Measurements from ENCODE around the gene SESTD1. TPM values are rescaled to one million over a fixed set of nuclear protein-coding genes. Genes with fewer than 3 reads are reported as not detected.

Gene SESTD1
- total RNA-seq, 1 donor from 2014 or later, result 15.3 TPM

DNA sequence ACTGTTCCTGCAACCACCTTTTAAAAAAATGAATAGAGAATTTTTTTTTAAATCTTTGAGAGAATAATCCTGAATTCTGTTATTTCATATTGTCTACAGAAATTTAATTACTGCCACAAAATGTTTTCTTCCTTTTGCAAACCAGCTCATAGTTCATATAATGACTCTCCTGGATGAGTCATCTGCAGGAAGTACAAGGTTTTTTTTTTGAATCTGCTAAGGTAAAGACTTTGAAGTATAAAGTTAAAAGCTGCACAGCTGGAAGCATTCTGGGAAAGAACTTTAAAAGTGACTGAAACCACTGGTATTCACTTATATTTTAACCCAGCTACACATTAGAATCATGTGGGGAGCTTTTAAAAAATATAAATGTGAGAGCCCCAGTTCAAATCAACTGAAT, 25.4 kb downstream of the SESTD1 start:
- no peaks in the 10 kb centered on the region for H3K36me3 ChIP-seq (ENCODE audit: control insufficient read depth, insufficient read depth, low read length)
- no peak for TF ChIP-seq CTCF (IDR thresholded peaks at IDR 0.05; ENCODE audit: insufficient read depth, low read length, severe bottlenecking)
- H3K4me3 ChIP-seq (ENCODE audit: low read depth, low read length), result no peak overlapping the region
- no peaks in the 10 kb centered on the region for H3K27me3 ChIP-seq (ENCODE audit: control insufficient read depth, insufficient read depth, low read length)
- FAIRE-seq (no peak), DNase-seq (ENCODE audit: low read depth) (peak; percentile 77)

DNA sequence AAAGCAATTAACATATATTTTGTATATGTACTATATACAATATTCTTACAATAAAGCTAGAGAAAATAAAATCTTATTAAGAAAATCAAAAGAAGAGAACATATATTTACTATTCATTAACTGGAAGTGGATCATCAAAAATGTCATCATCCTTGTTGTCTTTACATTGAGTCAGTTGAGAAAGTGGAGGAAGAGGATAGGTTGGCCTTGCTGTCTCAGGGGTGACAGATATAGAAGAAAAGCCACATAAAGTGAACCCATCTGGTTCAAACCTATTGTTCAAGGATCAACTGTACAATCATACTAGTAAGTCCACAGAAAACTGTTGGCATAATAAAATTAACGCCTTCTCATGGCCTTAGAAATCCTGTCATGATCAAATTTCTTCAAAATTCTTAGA, 26.6 kb downstream of the SESTD1 start:
- FAIRE-seq (no peak), DNase-seq (ENCODE audit: low read depth) (peak; percentile 25)
- Histone ChIP-seq H3K4me3 (ENCODE audit: low read depth, low read length) (no peak overlapping the region), H3K36me3 (ENCODE audit: control insufficient read depth, insufficient read depth, low read length) (no peaks in the 10 kb centered on the region), H3K27me3 (ENCODE audit: control insufficient read depth, insufficient read depth, low read length) (no peaks in the 10 kb centered on the region)
- no peak for TF ChIP-seq CTCF (IDR thresholded peaks at IDR 0.05; ENCODE audit: insufficient read depth, low read length, severe bottlenecking)

DNA sequence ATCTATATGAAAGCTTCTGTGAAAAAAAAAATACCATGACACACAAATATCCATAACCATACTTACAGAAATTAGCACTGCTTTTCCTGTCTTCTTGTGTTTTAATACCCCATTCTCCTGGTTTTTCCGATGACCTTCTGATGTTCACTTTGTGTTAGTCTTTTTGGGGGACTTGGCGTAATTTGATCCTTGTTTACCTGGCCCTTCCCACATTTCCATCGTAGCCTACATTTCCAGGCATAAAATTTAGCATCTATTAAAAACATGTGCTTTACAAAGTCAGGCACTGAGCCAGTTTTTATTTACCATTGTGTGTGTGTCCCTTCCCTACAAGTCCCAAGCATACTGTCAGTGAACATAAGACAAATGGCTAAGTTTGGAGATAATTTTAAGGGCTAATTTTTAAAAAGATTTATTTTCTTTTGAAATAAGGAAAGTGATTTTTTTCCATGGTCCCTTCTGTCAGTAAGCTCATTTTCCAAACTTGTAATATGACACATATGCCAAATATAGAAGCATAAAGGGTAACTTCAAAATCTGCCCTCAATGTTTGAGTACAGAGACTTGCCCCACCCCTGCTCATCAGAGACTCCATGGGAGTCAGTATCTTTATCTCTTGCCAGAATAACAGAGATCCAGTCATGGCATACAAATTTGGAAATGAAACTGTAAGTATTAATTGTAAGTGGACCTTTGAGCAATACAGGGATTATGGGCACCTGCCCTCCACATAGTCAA, 27.3 kb downstream of the SESTD1 start:
- FAIRE-seq (no peak), DNase-seq (ENCODE audit: low read depth) (no peak)
- no peak for TF ChIP-seq CTCF (IDR thresholded peaks at IDR 0.05; ENCODE audit: insufficient read depth, low read length, severe bottlenecking)
- Histone ChIP-seq H3K27me3 (ENCODE audit: control insufficient read depth, insufficient read depth, low read length) (no peaks in the 10 kb centered on the region), H3K4me3 (ENCODE audit: low read depth, low read length) (no peak overlapping the region), H3K36me3 (ENCODE audit: control insufficient read depth, insufficient read depth, low read length) (no peaks in the 10 kb centered on the region)

DNA sequence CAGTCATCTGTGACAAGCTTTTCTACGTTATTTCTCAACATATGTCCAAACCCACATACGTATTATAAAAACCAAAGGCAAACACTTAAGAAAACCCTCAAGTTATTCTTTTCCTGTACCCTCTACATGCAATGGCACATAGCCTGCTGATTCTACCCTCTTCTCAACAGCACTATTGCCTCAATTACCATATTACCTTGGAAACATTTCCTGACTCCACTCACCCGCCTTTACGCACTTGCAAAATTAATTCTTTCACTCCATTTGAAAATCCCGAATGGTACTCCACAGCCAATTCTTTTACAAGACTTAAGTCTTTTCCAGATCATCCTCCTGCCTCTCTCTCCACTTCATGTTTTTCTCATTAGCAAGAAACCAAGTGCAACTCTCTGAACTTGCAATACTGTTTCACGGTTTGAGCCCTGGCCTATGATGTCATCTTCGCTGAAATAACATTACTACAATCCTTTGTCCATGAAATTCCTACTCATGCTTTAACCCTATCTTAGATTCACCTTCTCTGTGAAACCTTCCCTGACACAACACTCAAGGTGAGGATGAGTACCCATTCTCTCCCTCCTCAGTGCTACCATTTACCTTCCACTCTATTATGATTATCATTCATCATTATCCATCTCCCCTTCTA, 29.0 kb downstream of the SESTD1 start:
- Histone ChIP-seq H3K4me3 (ENCODE audit: low read depth, low read length) (no peak overlapping the region), H3K36me3 (ENCODE audit: control insufficient read depth, insufficient read depth, low read length) (no peaks in the 10 kb centered on the region), H3K27me3 (ENCODE audit: control insufficient read depth, insufficient read depth, low read length) (no peaks in the 10 kb centered on the region)
- no peak for FAIRE-seq
- TF ChIP-seq CTCF (IDR thresholded peaks at IDR 0.05; ENCODE audit: insufficient read depth, low read length, severe bottlenecking), result no peak
- peak; percentile 60 for DNase-seq (ENCODE audit: low read depth)

DNA sequence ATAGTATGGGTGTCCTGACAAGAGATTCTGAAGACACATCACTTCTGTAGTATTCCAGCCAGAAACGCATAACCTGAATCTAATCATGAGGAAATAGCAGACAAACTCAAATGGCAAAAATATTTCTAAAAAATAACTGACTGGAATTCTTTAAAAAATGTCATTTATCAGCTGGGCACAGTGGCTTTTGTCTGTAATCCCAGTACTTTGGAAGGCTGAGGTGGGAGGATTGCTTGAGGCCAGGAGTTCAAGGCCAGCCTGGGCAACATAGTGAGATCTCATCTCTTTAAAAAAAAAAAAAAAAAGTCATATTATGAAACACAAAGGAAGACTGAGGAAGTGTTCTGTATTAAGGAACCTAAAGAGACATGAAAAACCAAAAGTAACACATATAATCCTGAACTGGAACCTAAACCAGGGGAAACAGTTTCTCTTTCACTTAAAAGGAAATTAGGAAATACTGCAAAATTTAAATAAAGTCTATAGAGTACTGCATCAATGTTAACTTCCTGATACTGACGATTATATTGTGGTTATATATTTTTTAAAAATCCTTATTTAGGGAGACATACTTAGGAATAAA, 29.9 kb downstream of the SESTD1 start:
- DNase-seq (ENCODE audit: low read depth) (no peak), FAIRE-seq (no peak)
- Histone ChIP-seq H3K27me3 (ENCODE audit: control insufficient read depth, insufficient read depth, low read length) (no peaks in the 10 kb centered on the region), H3K4me3 (ENCODE audit: low read depth, low read length) (no peak overlapping the region), H3K36me3 (ENCODE audit: control insufficient read depth, insufficient read depth, low read length) (no peaks in the 10 kb centered on the region)
- no peak for TF ChIP-seq CTCF (IDR thresholded peaks at IDR 0.05; ENCODE audit: insufficient read depth, low read length, severe bottlenecking)

All from bronchial epithelial cell (primary cell).